HL-60 (cell line): ENCODE results near the gene NLRX1.
"Not testable (repeated sequence)": the region's sequence is repeated elsewhere in the genome, so short reads cannot be mapped to it uniquely, and the experiment has no call there.

Experiments used
- DNase-seq, 2 experiments: peaks; one replicate each; pipeline ENCODE4 v3.0.0-alpha.2; 2010 to 2020; ENCODE audit warnings: low read depth in 1 of 2, low spot score in 1 of 2
- H3K27ac ChIP-seq: fragments of 250-450 bp; sonication (Bioruptor Pico); replicated peaks from 2 replicates; pipeline ENCODE4 v1.5.1; 2020; ENCODE audit warnings: mild to moderate bottlenecking, moderate library complexity
- H3K27me3 ChIP-seq: fragments of 250-450 bp; sonication (Bioruptor Pico); 2 replicates; pipeline ENCODE4 v1.5.1; 2021; ENCODE audit warnings: mild to moderate bottlenecking, moderate library complexity; ENCODE audit not compliant: insufficient read depth, poor library complexity, severe bottlenecking
- H3K4me3 ChIP-seq: replicated peaks from 2 replicates; pipeline ENCODE4 v1.5.1; 2011; ENCODE audit warnings: mild to moderate bottlenecking, control low read depth, low read length; ENCODE audit not compliant: insufficient read depth
- GABPA ChIP-seq: IDR thresholded peaks from 2 replicates; pipeline ENCODE4 v1.6.1; 2012; ENCODE audit warnings: low read depth
- POLR2AphosphoS5 ChIP-seq: IDR thresholded peaks from 2 replicates; pipeline ENCODE4 v1.6.1; 2012; ENCODE audit warnings: low read depth
- REST ChIP-seq: IDR thresholded peaks from 2 replicates; pipeline ENCODE4 v1.6.1; 2012; ENCODE audit warnings: low read depth; ENCODE audit not compliant: insufficient replicate concordance
- SPI1 ChIP-seq: IDR thresholded peaks from 2 replicates; pipeline ENCODE4 v1.6.1; 2012; ENCODE audit warnings: low read depth, mild to moderate bottlenecking, borderline replicate concordance
- TF ChIP-seq, protein P1 (sequence below): IDR thresholded peaks from one replicate; pipeline ENCODE4 v1.5.1; 2011; ENCODE audit warnings: low read length, control low read depth, inconsistent platforms; ENCODE audit not compliant: insufficient read depth

NLRX1 gene

DNA sequence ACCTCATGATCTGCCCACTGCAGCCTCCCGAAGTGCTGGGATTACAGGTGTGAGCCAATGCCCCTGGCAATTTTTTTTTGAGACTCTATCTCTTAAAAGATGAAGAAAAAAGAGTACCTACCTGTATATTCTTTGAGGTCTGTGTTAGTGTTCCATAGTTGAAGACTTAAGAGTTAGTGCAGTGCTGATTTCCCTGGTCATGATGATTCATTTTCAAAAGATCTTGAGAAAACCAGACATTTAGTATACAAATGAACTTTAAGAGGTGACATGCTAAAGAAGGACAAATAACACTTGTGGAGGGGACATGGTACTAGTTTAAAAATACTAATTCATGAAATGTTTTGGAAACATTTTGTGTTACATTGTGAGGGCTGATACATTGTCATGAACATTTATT lies 55.3 kb downstream of the NLRX1 start:
- TF ChIP-seq, protein P1, sequence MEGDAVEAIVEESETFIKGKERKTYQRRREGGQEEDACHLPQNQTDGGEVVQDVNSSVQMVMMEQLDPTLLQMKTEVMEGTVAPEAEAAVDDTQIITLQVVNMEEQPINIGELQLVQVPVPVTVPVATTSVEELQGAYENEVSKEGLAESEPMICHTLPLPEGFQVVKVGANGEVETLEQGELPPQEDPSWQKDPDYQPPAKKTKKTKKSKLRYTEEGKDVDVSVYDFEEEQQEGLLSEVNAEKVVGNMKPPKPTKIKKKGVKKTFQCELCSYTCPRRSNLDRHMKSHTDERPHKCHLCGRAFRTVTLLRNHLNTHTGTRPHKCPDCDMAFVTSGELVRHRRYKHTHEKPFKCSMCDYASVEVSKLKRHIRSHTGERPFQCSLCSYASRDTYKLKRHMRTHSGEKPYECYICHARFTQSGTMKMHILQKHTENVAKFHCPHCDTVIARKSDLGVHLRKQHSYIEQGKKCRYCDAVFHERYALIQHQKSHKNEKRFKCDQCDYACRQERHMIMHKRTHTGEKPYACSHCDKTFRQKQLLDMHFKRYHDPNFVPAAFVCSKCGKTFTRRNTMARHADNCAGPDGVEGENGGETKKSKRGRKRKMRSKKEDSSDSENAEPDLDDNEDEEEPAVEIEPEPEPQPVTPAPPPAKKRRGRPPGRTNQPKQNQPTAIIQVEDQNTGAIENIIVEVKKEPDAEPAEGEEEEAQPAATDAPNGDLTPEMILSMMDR: no peak
- TF ChIP-seq GABPA (no peak), REST (no peak), POLR2AphosphoS5 (no peak), SPI1 (no peak)
- DNase-seq: no peak
- Histone ChIP-seq H3K27ac (no peak overlapping the region), H3K27me3 (no peaks in the 10 kb centered on the region), H3K4me3 (no peak overlapping the region)

GRCh38 chr11:119228535-119229287 lies 60.2 kb downstream of the NLRX1 start:
- not testable (repeated sequence) for H3K27me3 ChIP-seq, DNase-seq, H3K4me3 ChIP-seq, H3K27ac ChIP-seq

DNA sequence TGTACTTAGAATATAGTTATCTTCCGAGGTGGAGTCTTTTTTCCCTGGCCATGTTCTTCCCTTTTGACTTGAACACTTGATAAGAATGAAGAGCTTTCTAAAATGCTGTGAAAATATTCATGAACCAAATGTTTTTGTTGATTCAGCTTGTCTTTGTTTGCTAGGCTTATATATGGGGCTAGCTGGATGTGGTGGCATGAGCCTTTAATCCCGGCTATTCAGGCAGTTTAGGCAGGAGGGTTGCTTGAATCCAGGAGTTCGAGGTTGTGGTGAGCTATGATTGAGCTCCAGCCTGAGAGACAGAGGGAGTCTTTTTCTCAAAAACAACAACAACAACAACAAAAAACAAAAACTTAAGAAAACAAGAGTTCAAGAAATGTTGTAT lies 60.8 kb downstream of the NLRX1 start:
- H3K27ac ChIP-seq: no peak overlapping the region
- no peak overlapping the region for H3K4me3 ChIP-seq
- DNase-seq: no peak
- TF ChIP-seq, protein P1: no peak
- TF ChIP-seq SPI1: no peak
- no peak for TF ChIP-seq REST
- TF ChIP-seq GABPA: no peak
- TF ChIP-seq POLR2AphosphoS5: no peak
- H3K27me3 ChIP-seq: no peaks in the 10 kb centered on the region

DNA sequence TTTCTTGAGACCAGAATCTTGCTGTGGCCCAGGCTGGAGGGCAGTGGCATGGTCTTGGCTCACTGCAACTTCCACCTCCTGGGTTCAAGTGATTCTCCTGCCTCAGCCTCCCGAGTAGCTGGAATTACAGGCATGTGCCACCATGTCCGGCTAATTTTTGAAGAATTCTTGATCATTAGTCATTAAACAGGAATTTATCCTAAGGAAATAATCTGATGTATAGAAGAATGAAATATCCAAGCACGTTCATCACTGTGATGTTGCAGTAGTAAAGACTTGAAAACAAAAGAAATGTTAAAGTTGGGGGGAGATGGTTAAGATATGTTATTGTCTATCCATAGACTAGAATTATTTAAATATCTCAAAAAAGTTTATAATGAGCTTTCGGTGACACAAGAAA lies 61.2 kb downstream of the NLRX1 start:
- no peak overlapping the region for H3K4me3 ChIP-seq
- TF ChIP-seq, protein P1: no peak
- no peak for TF ChIP-seq POLR2AphosphoS5
- no peak for TF ChIP-seq SPI1
- no peak for TF ChIP-seq REST
- no peak for TF ChIP-seq GABPA
- DNase-seq: no peak
- H3K27me3 ChIP-seq: no peaks in the 10 kb centered on the region
- H3K27ac ChIP-seq: no peak overlapping the region
